HCT116 (cell line): ENCODE data around the gene CDH5. TPM values are rescaled to one million over a fixed set of nuclear protein-coding genes. Genes with fewer than 3 reads are reported as not detected.

ENCODE experiments used
- ATAC-seq: fragments of 200-7000 bp; cut with Tn5 transposase; 2 replicates; pipeline ENCODE4 v1.9.1; 2020; ENCODE audit warnings: mild to moderate bottlenecking, moderate library complexity
- BruUV-seq: library from RNA; stranded (reverse); fragments of 400-500 nt; replicated peaks from 2 replicates; lab custom pipeline; 2021; lab: Mats Ljungman, UMichigan
- CTCF ChIA-PET: fragments of 300-600 bp; sonication (Branson Sonifier 250); formaldehyde crosslinking; loops from one replicate; lab custom pipeline; 2021; ENCODE audit warnings: antibody characterized with exemption; lab: Charles Lee
- POLR2A ChIA-PET: fragments of 300-600, 350-600 bp; sonication (Branson Sonifier 250); formaldehyde crosslinking; loops from one replicate; lab custom pipeline; 2021; ENCODE audit warnings: antibody characterized with exemption; lab: Charles Lee
- RAD21 ChIA-PET, 2 experiments: fragments of 300-600 bp; sonication (Branson Sonifier 250); formaldehyde crosslinking; loops; one replicate each; lab custom pipeline; 2023; ENCODE audit warnings: low total read pairs in 2 of 2; ENCODE audit not compliant: uncharacterized antibody in 2 of 2, unreplicated experiment in 2 of 2, low non-redundant PET in 1 of 2; lab: Charles Lee
- DNase-seq: peaks from one replicate; pipeline ENCODE4 v3.0.0-alpha.2; 2010; ENCODE audit warnings: low read depth, low spot score
- H2AFZ ChIP-seq: fragments of 200-600 bp; shearing (Covaris generic), sonication (generic); 2 replicates; pipeline ENCODE4 v1.6.1; 2017; ENCODE audit warnings: low read depth, mixed run types, mixed read lengths, antibody characterized with exemption, low read length; ENCODE audit not compliant: poor library complexity, severe bottlenecking
- H3K27ac ChIP-seq: 2 replicates; pipeline ENCODE4 v1.5.1; 2012; ENCODE audit warnings: low read depth, low read length
- H3K27me3 ChIP-seq: fragments of 200-600 bp; sonication (generic); 2 replicates; pipeline ENCODE4 v1.6.1; 2016; ENCODE audit warnings: mixed run types, low read length, mixed read lengths; ENCODE audit not compliant: insufficient read depth
- H3K36me3 ChIP-seq, 2 experiments: fragments of 200-500 bp in 1 of 2; fragments of 200-600 bp in 1 of 2; sonication (Bioruptor generic) in 1 of 2; sonication (generic) in 1 of 2; 2 replicates each; pipeline versions ENCODE4 v1.5.1 to v1.6.1; 2014 to 2016; ENCODE audit warnings: low read length in 2 of 2, inconsistent platforms in 1 of 2, mixed read lengths in 1 of 2, mixed run types in 1 of 2; ENCODE audit not compliant: insufficient read depth in 2 of 2, control insufficient read depth in 1 of 2
- H3K4me1 ChIP-seq, 2 experiments: fragments of 200-600 bp in 1 of 2; sonication (generic) in 1 of 2; 2 replicates each; pipeline versions ENCODE4 v1.5.1 to v1.6.1; 2012 to 2017; ENCODE audit warnings: low read length in 2 of 2, inconsistent platforms in 1 of 2, mild to moderate bottlenecking in 1 of 2, mixed read lengths in 1 of 2, mixed run types in 1 of 2, moderate library complexity in 1 of 2; ENCODE audit not compliant: insufficient read depth in 2 of 2, control insufficient read depth in 1 of 2
- H3K4me2 ChIP-seq: fragments of 200-600 bp; sonication (generic); 2 replicates; pipeline ENCODE4 v1.6.1; 2017; ENCODE audit warnings: mixed run types, low read length, mixed read lengths
- H3K4me3 ChIP-seq, 2 experiments: fragments of 200-600 bp in 1 of 2; sonication (generic) in 1 of 2; replicated peaks in 1 of 2; 2 replicates each; pipeline ENCODE4 v1.5.1; 2011 to 2016; ENCODE audit warnings: low read length in 2 of 2, control low read depth in 1 of 2, low read depth in 1 of 2, mild to moderate bottlenecking in 1 of 2, mixed read lengths in 1 of 2, mixed run types in 1 of 2
- H3K79me2 ChIP-seq: fragments of 200-600 bp; sonication (generic); 2 replicates; pipeline ENCODE4 v1.6.1; 2017; ENCODE audit warnings: mild to moderate bottlenecking, mixed run types, low read length, moderate library complexity, mixed read lengths; ENCODE audit not compliant: insufficient read depth
- H3K9ac ChIP-seq: fragments of 200-600 bp; sonication (generic); 2 replicates; pipeline ENCODE4 v1.6.1; 2016; ENCODE audit warnings: low read length, mixed read lengths
- H3K9me2 ChIP-seq: fragments of 200-600 bp; sonication (generic), shearing (Covaris generic); 2 replicates; pipeline ENCODE4 v1.6.1; 2017; ENCODE audit warnings: mixed run types, mild to moderate bottlenecking, moderate library complexity; ENCODE audit not compliant: insufficient read depth
- H3K9me3 ChIP-seq, 2 experiments: fragments of 200-500 bp in 1 of 2; fragments of 200-600 bp in 1 of 2; sonication (Bioruptor generic) in 1 of 2; sonication (generic) in 1 of 2; 2 replicates each; pipeline ENCODE4 v1.6.1; 2014 to 2017; ENCODE audit warnings: low read length in 2 of 2, mixed read lengths in 2 of 2, inconsistent platforms in 1 of 2, low read depth in 1 of 2, mild to moderate bottlenecking in 1 of 2, mixed run types in 1 of 2, moderate library complexity in 1 of 2; ENCODE audit not compliant: control insufficient read depth in 1 of 2, insufficient read depth in 1 of 2
- H4K20me1 ChIP-seq: fragments of 200-600 bp; sonication (generic), shearing (Covaris generic); 2 replicates; pipeline ENCODE4 v1.6.1; 2017; ENCODE audit warnings: mixed run types, mild to moderate bottlenecking, moderate library complexity; ENCODE audit not compliant: insufficient read depth
- ATF3 ChIP-seq: IDR thresholded peaks from 2 replicates; pipeline ENCODE4 v1.6.1; 2012
- CBX3 ChIP-seq: IDR thresholded peaks from 2 replicates; pipeline ENCODE4 v1.6.1; 2012; ENCODE audit warnings: low read depth
- CEBPB ChIP-seq: IDR thresholded peaks from 2 replicates; pipeline ENCODE4 v1.6.1; 2012; ENCODE audit warnings: low read depth
- CTCF ChIP-seq, 3 experiments: fragments of 200-600 bp in 1 of 3; sonication (generic) in 1 of 3; IDR thresholded peaks in 2 of 3; conservative IDR thresholded peaks in 1 of 3; 2 replicates each; pipeline ENCODE4 v1.5.1; 2012 to 2017; ENCODE audit warnings: low read depth in 2 of 3, low read length in 2 of 3, antibody characterized with exemption in 1 of 3, borderline replicate concordance in 1 of 3, control low read depth in 1 of 3, mild to moderate bottlenecking in 1 of 3, mixed read lengths in 1 of 3, mixed run types in 1 of 3, moderate library complexity in 1 of 3; ENCODE audit not compliant: insufficient read depth in 1 of 3
- EGR1 ChIP-seq: IDR thresholded peaks from 2 replicates; pipeline ENCODE4 v1.6.1; 2012; ENCODE audit warnings: low read depth
- EZH2 ChIP-seq: fragments of 200-600 bp; sonication (generic); IDR thresholded peaks from 2 replicates; pipeline ENCODE4 v1.6.1; 2017; ENCODE audit warnings: antibody characterized with exemption, mixed run types
- EZH2phosphoT487 ChIP-seq: fragments of 200-600 bp; IDR thresholded peaks from 2 replicates; pipeline ENCODE4 v1.6.1; 2018; ENCODE audit warnings: antibody characterized with exemption, borderline replicate concordance
- FOSL1 ChIP-seq: IDR thresholded peaks from 2 replicates; pipeline ENCODE4 v1.6.1; 2012; ENCODE audit warnings: low read depth
- JUND ChIP-seq: IDR thresholded peaks from 2 replicates; pipeline ENCODE4 v1.6.1; 2012
- MAX ChIP-seq: IDR thresholded peaks from 2 replicates; pipeline ENCODE4 v1.6.1; 2012
- POLR2A ChIP-seq: IDR thresholded peaks from 2 replicates; pipeline ENCODE4 v1.7.0; 2011; ENCODE audit warnings: borderline replicate concordance; ENCODE audit not compliant: insufficient read depth, insufficient read length; ENCODE audit errors: extremely low read depth
- POLR2AphosphoS5 ChIP-seq: IDR thresholded peaks from 2 replicates; pipeline ENCODE4 v1.6.1; 2011; ENCODE audit warnings: mild to moderate bottlenecking, low read depth, low read length, moderate library complexity
- RAD21 ChIP-seq: IDR thresholded peaks from 2 replicates; pipeline ENCODE4 v1.6.1; 2012; ENCODE audit warnings: low read depth, mild to moderate bottlenecking
- SIN3A ChIP-seq: IDR thresholded peaks from 2 replicates; pipeline ENCODE4 v1.6.1; 2012; ENCODE audit warnings: low read depth
- SP1 ChIP-seq: IDR thresholded peaks from 2 replicates; pipeline ENCODE4 v1.6.1; 2012; ENCODE audit warnings: low read depth
- SRF ChIP-seq: IDR thresholded peaks from 2 replicates; pipeline ENCODE4 v1.6.1; 2012; ENCODE audit warnings: low read depth
- TCF7L2 ChIP-seq: IDR thresholded peaks from 2 replicates; pipeline ENCODE4 v1.7.0; 2011; ENCODE audit warnings: borderline replicate concordance, inconsistent platforms; ENCODE audit not compliant: insufficient read depth, insufficient read length; ENCODE audit errors: extremely low read depth
- YY1 ChIP-seq: IDR thresholded peaks from 2 replicates; pipeline ENCODE4 v1.6.1; 2011; ENCODE audit warnings: low read length, low read depth, moderate library complexity, mild to moderate bottlenecking; ENCODE audit not compliant: insufficient replicate concordance; ENCODE audit errors: extremely low read depth
- ZFX ChIP-seq: fragments of 450-650 bp; IDR thresholded peaks from 2 replicates; pipeline ENCODE4 v1.6.1; 2017
- ZNF274 ChIP-seq: fragments of 200-500 bp; sonication (Bioruptor generic); IDR thresholded peaks from 2 replicates; pipeline ENCODE4 v1.6.1; 2014; ENCODE audit warnings: mild to moderate bottlenecking, low read depth, low read length, inconsistent platforms
- intact Hi-C: fragments of 100-400 bp; cut with micrococcal nuclease; formaldehyde crosslinking; loops from 2 replicates; pipeline ENCODE4 v1.10.0; 2022
- total RNA-seq: library from RNA; stranded (reverse); gene quantifications from one replicate; pipeline ENCODE4 v1.2.1, GENCODE V29; 2021; ENCODE audit not compliant: unreplicated experiment

CDH5 gene
- total RNA-seq, 1 experiment from 2014 or later = 0.15 TPM

DNA sequence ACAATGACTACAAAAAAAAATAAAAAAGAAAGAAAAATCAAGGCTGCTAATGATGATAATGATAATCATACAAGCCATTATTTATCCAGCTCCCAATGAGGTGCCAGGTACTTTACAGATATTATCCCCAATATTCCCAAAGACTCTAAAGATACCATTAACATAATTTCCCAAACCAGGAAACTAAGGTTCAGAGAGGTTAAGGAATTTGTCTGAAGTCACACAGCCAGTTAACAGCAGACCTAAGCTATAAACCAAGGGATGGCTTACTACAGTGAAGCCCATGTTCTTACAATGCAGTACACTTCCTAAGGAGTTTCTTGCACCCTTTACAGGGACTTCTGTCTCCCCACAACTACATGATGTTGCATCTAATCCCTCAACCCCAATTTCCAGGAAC is 45.7 kb upstream of the CDH5 start:
- intact Hi-C loops = no loop called here
- CTCF ChIA-PET = interaction anchor here (1.4 to 2.0 kb wide), 2 partner anchors 22 to 45 kb away, joined by 3 to 7 read pairs; no protein-coding TSS in a partner anchor

GRCh38 chr16:66322174-66322573 is 44.3 kb upstream of the CDH5 start:
- H3K4me2 ChIP-seq = no peak overlapping the region
- H4K20me1 ChIP-seq = no peaks in the 10 kb centered on the region
- peaks cover 6% of the 10 kb centered on the region in 2 experiments; a peak in 2 of 4 replicates for H3K4me1 ChIP-seq
- H3K79me2 ChIP-seq = no peaks in the 10 kb centered on the region
- ChIA-PET RAD21 (no interaction called here), POLR2A (no interaction called here), CTCF (interaction anchor here (1.6 kb wide), 1 partner anchor 24 kb away, joined by 3 read pairs; no protein-coding TSS in a partner anchor)
- intact Hi-C loops = no loop called here
- no peaks in the 10 kb centered on the region for H3K9me3 ChIP-seq
- peaks cover 15% of the 10 kb centered on the region; the same call in 1 of the 2 replicates for H3K27me3 ChIP-seq
- H3K36me3 ChIP-seq = no peaks in the 10 kb centered on the region
- H3K4me3 ChIP-seq = no peak overlapping the region
- no peak overlapping the region for H3K27ac ChIP-seq
- H3K9me2 ChIP-seq = no peaks in the 10 kb centered on the region
- ATAC-seq = no peak
- no peak overlapping the region for H2AFZ ChIP-seq
- DNase-seq = no peak
- no peak overlapping the region for H3K9ac ChIP-seq
- no TSS peak for BruUV-seq
- TF ChIP-seq ATF3 (no peak), EZH2phosphoT487 (no peak), ZNF274 (no peak), POLR2A (no peak), EZH2 (no peak), ZFX (no peak), JUND (no peak), FOSL1 (no peak), POLR2AphosphoS5 (no peak), CBX3 (no peak), CTCF (IDR thresholded peaks at IDR 0.05 in 2 of 3, conservative IDR thresholded peaks at IDR 0.05 in 1 of 3; ENCODE audit: borderline replicate concordance in 1 of 3, insufficient read depth in 1 of 3, low read depth in 2 of 3, low read length in 2 of 3) (no peak), RAD21 (no peak), EGR1 (no peak), SRF (no peak), CEBPB (no peak), MAX (no peak), TCF7L2 (no peak), YY1 (no peak)

More for the DNA sequence above, 45.7 kb upstream of the CDH5 start:
- DNase-seq (no peak), ATAC-seq (no peak)
- Histone ChIP-seq H2AFZ (no peak overlapping the region), H3K9me3 (no peaks in the 10 kb centered on the region), H3K9ac (no peak overlapping the region), H3K36me3 (no peaks in the 10 kb centered on the region), H3K27ac (no peak overlapping the region), H3K27me3 (peaks cover 15% of the 10 kb centered on the region; the same call in 1 of the 2 replicates), H3K4me2 (no peak overlapping the region), H4K20me1 (no peaks in the 10 kb centered on the region), H3K79me2 (no peaks in the 10 kb centered on the region), H3K4me1 (peaks cover 6% of the 10 kb centered on the region in 2 experiments; a peak in 2 of 4 replicates), H3K9me2 (no peaks in the 10 kb centered on the region), H3K4me3 (no peak overlapping the region)
- BruUV-seq = no TSS peak
- TF ChIP-seq SP1 (no peak), CEBPB (no peak), SIN3A (no peak)
- ChIA-PET POLR2A (no interaction called here), RAD21 (no interaction called here)
